Measurements from ENCODE around the gene DMRT3. TPM values are rescaled to one million over a fixed set of nuclear protein-coding genes. Genes with fewer than 3 reads are reported as not detected.
A peak's percentile ranks its signal among the peaks of the same experiment; 100 is the strongest.

The DMRT3 gene
- total RNA-seq, 4 donors from 2014 or later = 1.0 TPM; not detected in 3

DNA sequence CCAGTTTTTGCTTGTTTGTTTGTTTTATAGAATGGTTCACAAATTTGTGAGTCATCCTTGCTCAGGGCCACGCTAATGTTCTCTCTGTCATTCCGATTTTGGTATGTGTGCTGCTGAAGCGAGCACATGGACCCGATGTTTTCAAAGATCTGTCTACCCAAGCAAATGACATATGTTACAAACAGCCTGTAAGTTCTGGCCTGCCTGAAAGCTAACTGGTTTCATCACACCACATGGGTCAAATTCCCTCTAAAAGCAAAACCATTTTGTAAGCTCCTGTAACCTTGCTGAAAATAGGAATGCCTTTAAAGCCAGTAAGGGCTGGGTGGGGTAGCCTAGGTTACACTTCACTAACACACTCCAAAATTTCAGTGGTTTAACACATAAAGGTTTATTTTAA is 25.4 kb downstream of the DMRT3 start:
- DNase-seq = no peak
- H3K4me3 ChIP-seq = no peak overlapping the region
- WGBS, 2 donors = 55 to 70% methylated on average over 4 of the region's 4 CpGs
- peaks cover 0 to 7% (median 0%) of the 10 kb centered on the region in 4 donors for H3K27me3 ChIP-seq
- peaks cover 0 to 8% (median 0%) of the 10 kb centered on the region in 3 donors for H3K4me1 ChIP-seq
- no peaks in the 10 kb centered on the region for H3K36me3 ChIP-seq
- no peak for TF ChIP-seq POLR2A (IDR thresholded peaks at IDR 0.05)
- no peak for TF ChIP-seq CTCF (IDR thresholded peaks at IDR 0.05)
- no peak overlapping the region for H3K27ac ChIP-seq
- H3K9me3 ChIP-seq = peaks cover 0 to 6% (median 0%) of the 10 kb centered on the region in 3 donors
- intact Hi-C loops (cut with DNase I) = no loop called here

DNA sequence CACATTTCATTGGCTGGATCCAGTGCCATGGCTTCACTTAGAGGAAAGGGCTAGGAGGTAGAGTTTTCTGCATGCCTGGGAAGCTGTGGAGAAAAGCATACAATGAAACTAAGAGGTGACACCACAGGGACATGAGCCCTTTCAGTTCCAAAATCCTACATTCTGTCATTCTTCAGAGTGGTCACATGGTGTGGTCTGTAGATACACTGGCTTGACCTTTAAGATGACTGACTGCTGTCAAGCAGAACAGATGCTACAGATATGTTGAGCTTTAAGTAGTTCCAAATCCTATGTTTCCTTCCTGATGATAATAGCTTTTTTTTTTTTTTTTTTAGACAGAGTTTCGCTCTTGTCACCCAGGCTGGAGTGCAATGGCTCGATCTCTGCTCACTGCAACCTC is 26.2 kb downstream of the DMRT3 start:
- Histone ChIP-seq H3K27me3 (peaks cover 0 to 15% (median 0%) of the 10 kb centered on the region in 4 donors), H3K4me1 (peaks cover 0 to 8% (median 0%) of the 10 kb centered on the region in 3 donors), H3K36me3 (no peaks in the 10 kb centered on the region), H3K27ac (no peak overlapping the region), H3K9me3 (peaks cover 0 to 6% (median 0%) of the 10 kb centered on the region in 3 donors), H3K4me3 (no peak overlapping the region)
- intact Hi-C loops (cut with DNase I) = no loop called here
- no peak for TF ChIP-seq CTCF (IDR thresholded peaks at IDR 0.05)
- TF ChIP-seq POLR2A (IDR thresholded peaks at IDR 0.05) = no peak
- no peak for DNase-seq
- 67% methylated on average over 2 of the region's 2 CpGs; no CpG with 5 or more reads in 1 of the 2 donors for WGBS, 2 donors

DNA sequence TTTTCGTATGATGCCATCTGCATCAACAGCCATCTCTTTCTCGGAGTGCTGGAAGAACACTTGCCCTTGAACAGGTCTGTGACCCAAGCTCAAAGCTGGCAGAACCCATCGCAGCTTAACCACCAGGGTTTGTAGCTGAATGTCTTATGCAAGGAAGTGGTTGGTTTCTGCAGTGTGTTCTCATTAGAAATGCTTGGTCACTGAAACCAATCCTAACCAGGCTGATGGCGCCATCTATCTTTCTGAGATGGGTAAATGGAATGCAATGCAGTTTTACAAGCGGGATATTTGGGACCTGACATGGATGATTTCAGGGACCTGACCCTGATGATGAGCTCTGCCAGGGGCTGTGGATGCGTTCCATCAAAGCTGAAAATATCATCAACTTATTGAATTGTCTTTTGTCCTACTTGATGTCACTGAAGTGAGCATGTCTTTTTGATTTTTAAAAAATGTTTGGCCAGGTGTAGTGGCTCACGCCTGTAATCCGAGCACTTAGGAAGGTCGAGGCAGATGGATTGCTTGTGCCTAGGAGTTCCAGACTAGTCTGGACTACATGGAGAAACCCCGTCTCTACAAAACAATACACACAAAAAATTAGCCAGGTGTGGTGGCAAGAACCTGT is 28.7 kb downstream of the DMRT3 start:
- TF ChIP-seq CTCF (IDR thresholded peaks at IDR 0.05) (peak in 5 of 6 experiments; percentile 42 to 72 (median 61)), POLR2A (IDR thresholded peaks at IDR 0.05) (no peak)
- no peak for DNase-seq
- peaks cover 0 to 6% (median 3%) of the 10 kb centered on the region in 3 donors for H3K4me1 ChIP-seq
- H3K4me3 ChIP-seq = no peak overlapping the region
- no peak overlapping the region for H3K27ac ChIP-seq
- no peaks in the 10 kb centered on the region for H3K9me3 ChIP-seq
- WGBS, 2 donors = 40 to 45% methylated on average over 8 to 10 of the region's 10 CpGs
- peaks cover 0 to 26% (median 0%) of the 10 kb centered on the region in 4 donors for H3K27me3 ChIP-seq
- intact Hi-C loops (cut with DNase I) = loop anchor here (5.0 kb wide), 1 partner anchor 113 kb away; no protein-coding TSS in a partner anchor
- no peaks in the 10 kb centered on the region for H3K36me3 ChIP-seq

DNA sequence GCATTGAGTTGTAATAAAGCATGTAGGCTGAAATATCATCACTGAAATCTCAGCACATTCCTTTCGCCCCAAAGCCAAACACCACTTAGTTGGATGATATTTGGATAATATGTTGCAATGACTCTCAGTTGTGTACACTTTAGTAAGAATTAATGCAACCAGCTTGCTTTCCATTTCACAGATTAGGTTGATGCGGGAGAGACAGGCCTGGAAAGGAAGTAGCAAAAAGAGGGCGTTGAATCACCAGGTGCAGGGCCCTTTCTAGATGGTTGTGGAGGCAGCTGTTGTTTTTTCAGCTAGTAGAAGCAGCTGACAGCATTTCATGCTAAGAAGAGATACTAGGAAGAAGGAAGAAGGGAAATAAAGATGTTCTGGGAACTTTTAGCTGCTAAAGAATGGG is 30.9 kb downstream of the DMRT3 start:
- no peaks in the 10 kb centered on the region for H3K36me3 ChIP-seq
- no peak for TF ChIP-seq POLR2A (IDR thresholded peaks at IDR 0.05)
- no peak for TF ChIP-seq CTCF (IDR thresholded peaks at IDR 0.05)
- H3K27ac ChIP-seq = no peak overlapping the region
- 80 to 85% methylated on average over 3 of the region's 3 CpGs for WGBS, 2 donors
- no peaks in the 10 kb centered on the region for H3K9me3 ChIP-seq
- peaks cover 0 to 26% (median 0%) of the 10 kb centered on the region in 4 donors for H3K27me3 ChIP-seq
- peaks cover 0 to 21% (median 3%) of the 10 kb centered on the region in 3 donors for H3K4me1 ChIP-seq
- intact Hi-C loops (cut with DNase I) = loop anchor here (5.0 kb wide), 1 partner anchor 115 kb away; no protein-coding TSS in a partner anchor
- no peak overlapping the region for H3K4me3 ChIP-seq
- DNase-seq = no peak

DNA sequence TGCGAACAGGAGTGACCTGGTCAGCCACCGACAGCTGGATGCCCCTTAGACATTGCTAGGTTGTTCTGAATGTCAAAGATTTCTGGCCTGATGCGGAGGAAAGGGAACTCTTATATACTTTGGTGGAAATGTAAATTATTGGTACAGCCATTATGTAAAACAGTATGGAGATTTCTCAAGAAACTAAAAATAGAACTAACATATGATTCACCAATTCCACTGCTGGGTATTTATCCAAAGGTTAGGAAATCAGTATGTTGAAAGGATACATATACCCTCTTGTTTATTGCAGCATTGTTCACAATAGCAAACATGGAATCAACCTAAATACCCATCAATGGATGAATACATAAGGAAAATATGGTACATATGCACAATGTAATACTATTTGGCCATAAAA is 31.8 kb downstream of the DMRT3 start:
- Histone ChIP-seq H3K4me1 (peaks cover 0 to 22% (median 3%) of the 10 kb centered on the region in 3 donors), H3K9me3 (no peaks in the 10 kb centered on the region), H3K27ac (no peak overlapping the region), H3K27me3 (peaks cover 0 to 26% (median 0%) of the 10 kb centered on the region in 4 donors), H3K36me3 (no peaks in the 10 kb centered on the region), H3K4me3 (no peak overlapping the region)
- intact Hi-C loops (cut with DNase I) = loop anchor here (5.0 kb wide), 1 partner anchor 116 kb away; no protein-coding TSS in a partner anchor
- 84 to 93% methylated on average over 3 of the region's 3 CpGs for WGBS, 2 donors
- DNase-seq = no peak
- no peak for TF ChIP-seq POLR2A (IDR thresholded peaks at IDR 0.05)
- TF ChIP-seq CTCF (IDR thresholded peaks at IDR 0.05) = no peak

Measured in esophagus squamous epithelium (tissue), 5 donors.